AML-193 (cell line): ENCODE measurements around the gene HSD3B1.
"Not testable (repeated sequence)": the region's sequence is repeated elsewhere in the genome, so short reads cannot be mapped to it uniquely, and the experiment has no call there.

Source experiments
- DNase-seq, 2 experiments: peaks; one replicate each; lab custom pipeline; 2025; lab: John Stamatoyannopoulos, UW

Gene HSD3B1

DNA sequence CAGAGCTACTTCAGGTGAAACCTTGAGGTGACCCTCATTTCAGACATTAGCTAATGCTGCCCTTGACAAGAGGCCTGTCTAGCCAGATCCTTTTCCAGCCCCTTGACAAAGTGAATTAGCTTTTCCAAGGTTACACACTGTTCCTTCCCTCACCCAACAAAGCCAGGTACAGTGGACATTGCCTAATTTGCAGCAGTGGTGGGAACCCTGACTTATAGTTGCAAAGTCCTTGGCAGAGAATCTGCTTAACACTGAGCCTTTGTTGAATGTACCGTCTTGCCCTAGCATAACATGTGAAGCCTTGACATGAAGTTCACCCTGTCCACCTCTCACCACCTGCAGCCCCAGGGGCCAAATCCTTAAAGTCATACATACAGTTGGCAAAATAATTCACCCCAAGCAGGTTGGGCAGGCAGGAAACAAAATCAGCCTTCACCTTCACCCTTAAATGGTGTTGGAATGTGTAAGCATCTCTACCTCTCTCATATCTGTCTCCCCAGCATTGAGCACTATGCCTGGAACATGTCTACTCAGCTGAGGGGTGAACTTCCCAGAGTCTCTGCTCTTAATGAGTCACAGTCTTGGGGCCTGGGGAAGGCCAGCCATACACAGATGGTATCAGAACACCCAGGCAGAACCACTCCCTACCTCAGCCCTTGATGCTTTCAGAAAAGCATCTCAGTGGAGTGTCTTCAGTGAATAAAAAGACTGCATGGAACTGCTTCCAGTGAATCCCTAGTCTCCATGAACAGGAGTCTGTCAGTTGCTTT is 46.5 kb downstream of the HSD3B1 start:
- not testable (repeated sequence) for DNase-seq

DNA sequence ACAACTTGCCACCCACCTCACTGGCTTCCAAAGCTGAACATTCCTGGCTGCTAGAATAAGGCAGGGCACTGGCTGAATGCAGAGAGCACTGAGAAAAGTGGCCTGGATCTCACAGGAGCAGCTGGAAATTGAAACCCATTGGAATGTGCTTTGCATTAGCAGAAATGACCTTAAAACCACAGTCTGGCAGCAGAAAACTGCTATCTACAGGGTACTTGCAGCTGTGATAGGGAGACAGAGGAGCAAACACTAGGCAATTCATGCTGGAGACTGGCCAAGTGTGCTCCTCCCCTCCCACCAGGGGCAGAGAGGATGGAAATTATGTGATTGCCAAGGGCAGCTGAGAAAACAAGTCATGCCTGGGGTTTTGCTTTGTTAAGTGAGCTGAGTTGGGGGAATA is 47.2 kb downstream of the HSD3B1 start:
- DNase-seq: no peak

DNA sequence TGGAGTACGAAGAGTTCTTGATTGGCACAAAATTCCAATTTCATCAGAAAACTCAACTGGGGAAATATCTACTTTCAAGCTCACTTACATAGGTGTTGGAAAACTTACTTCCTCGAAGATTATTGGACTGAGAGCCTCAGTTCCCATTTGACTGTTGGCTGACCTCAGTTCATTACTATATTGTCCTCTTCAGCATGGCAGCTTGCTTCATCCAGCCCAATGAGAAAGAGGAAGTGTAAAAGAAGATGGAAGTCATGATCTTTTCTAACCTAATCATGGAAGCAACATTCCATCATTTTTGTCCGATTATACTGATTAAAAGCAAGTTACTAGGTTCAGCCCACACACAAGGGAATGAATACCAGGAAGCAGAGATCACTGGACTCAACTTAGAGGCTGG is 49.4 kb downstream of the HSD3B1 start:
- DNase-seq: no peak

DNA sequence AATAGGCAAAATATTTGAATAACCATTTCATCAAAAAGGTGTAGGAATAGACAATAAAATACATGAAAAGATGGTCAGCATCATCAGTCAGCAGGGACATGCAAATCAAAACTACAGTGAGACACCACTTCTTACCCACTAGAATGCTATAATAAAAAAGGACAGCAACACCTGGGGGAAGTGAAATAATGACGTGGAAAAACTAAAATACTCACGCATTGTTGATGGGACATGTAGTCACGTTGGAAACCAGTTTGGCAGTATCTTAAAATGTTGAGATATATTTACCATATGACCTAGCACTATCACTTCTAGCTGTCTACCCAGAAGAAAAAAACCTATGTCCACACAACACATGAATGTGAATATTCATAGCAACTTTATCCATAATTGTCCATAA is 53.4 kb downstream of the HSD3B1 start:
- not testable (repeated sequence) for DNase-seq

DNA sequence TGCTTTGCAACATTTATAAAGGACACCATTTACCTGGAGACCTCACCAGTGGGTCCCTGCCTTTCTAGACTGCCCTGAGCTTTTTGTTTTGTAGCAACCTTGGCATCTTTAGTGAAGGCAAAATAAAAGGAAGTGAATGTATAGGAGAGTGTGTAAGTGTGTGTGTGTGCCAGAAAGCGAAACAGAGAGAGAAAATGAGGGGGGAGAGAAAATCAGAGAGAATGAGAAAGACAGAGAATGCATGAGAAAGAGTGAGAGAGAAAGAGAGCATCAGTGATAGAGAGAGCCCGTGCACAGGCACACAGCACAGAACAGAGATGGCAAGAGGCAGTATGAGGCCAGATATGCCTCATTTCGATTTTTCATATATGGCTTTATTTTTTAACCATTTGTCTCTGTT is 57.5 kb downstream of the HSD3B1 start:
- no peak for DNase-seq
